ENCODE results near the gene PELI2. TPM values are rescaled to one million over a fixed set of nuclear protein-coding genes. Genes with fewer than 3 reads are reported as not detected.

The PELI2 gene
- total and polyA plus RNA-seq, 2 of the 4 experiments (the other 2 are of a cell fraction) = 6.0 to 36.7 TPM

GRCh38 chr14:56274556-56274955, 156.3 kb downstream of the PELI2 start:
- Histone ChIP-seq H4K20me1 (ENCODE audit: insufficient read depth, low read length) (no peaks in the 10 kb centered on the region), H2BK5ac (ENCODE audit: low read depth, low read length, poor library complexity, severe bottlenecking) (no peak overlapping the region), H3K9me3 (ENCODE audit: control insufficient read depth, insufficient read depth, low read length) (no peaks in the 10 kb centered on the region), H3K27ac (ENCODE audit: insufficient read depth, low read length) (no peak overlapping the region), H3K9me1 (ENCODE audit: insufficient read depth, low read length) (peaks cover 20% of the 10 kb centered on the region), H3K14ac (replicated peaks; ENCODE audit: low read depth, low read length) (no peak overlapping the region), H2AK9ac (replicated peaks; ENCODE audit: low read depth, low read length, poor library complexity) (no peak overlapping the region), H2AK5ac (ENCODE audit: low read depth, low read length) (no peak overlapping the region), H3K4me3 (ENCODE audit: insufficient read depth, low read depth, low read length) (no peak overlapping the region), H3K4me1 (ENCODE audit: control insufficient read depth, insufficient read depth, low read length) (peaks cover 17% of the 10 kb centered on the region), H4K8ac (ENCODE audit: low read depth in 2 of 2, low read length in 2 of 2) (no peak overlapping the region), H3K27me3 (ENCODE audit: control insufficient read depth, insufficient read depth, low read length) (no peaks in the 10 kb centered on the region), H3K56ac (ENCODE audit: extremely low read depth, insufficient read depth, low read length) (no peak overlapping the region), H3K36me3 (ENCODE audit: control insufficient read depth, insufficient read depth, low read length) (no peaks in the 10 kb centered on the region), H2BK15ac (ENCODE audit: low read depth, low read length) (no peak overlapping the region), H3K9ac (ENCODE audit: low read depth, low read length) (no peak overlapping the region), H3K23ac (ENCODE audit: low read depth, low read length) (no peak overlapping the region), H2BK120ac (ENCODE audit: low read depth, low read length) (no peak overlapping the region), H3K4me2 (ENCODE audit: low read depth, low read length) (no peak overlapping the region), H4K5ac (ENCODE audit: low read depth, low read length) (no peak overlapping the region), H3K18ac (ENCODE audit: low read depth, low read length) (peak overlapping the region; percentile 70; the same call in 1 of the 2 replicates), H2BK20ac (ENCODE audit: low read depth, low read length) (no peak overlapping the region), H4K91ac (ENCODE audit: insufficient read depth, low read depth, low read length) (no peak overlapping the region), H3K79me1 (ENCODE audit: low read depth in 1 of 2, low read length in 2 of 2) (peaks cover 9 to 38% of the 10 kb centered on the region in 2 experiments; a peak in 3 of 4 replicates), H3K4ac (ENCODE audit: low read depth, low read length) (no peak overlapping the region), H2AFZ (replicated peaks; ENCODE audit: low read length, poor library complexity) (no peak overlapping the region)
- CTCF ChIA-PET = no interaction called here
- intact Hi-C loops (cut with micrococcal nuclease) (loop anchor here (10.0 kb wide), 1 partner anchor 570 kb away; no protein-coding TSS in a partner anchor), dilution Hi-C loops (cut with HindIII; ENCODE audit: low sequenced_read_pairs, unreplicated experiment) (no loop called here), in situ Hi-C loops (cut with MboI; ENCODE audit: low sequenced_read_pairs) (no loop called here)
- BruUV-seq (replicated peaks) = no TSS peak
- DNase-seq = no peak
- TF ChIP-seq RCOR1 (IDR thresholded peaks at IDR 0.05; ENCODE audit: insufficient replicate concordance, low read length) (no peak), BHLHE40 (IDR thresholded peaks at IDR 0.05; ENCODE audit: low read depth, low read length) (no peak), RFX5 (IDR thresholded peaks at IDR 0.05; ENCODE audit: low read depth, low read length) (no peak), CHD1 (IDR thresholded peaks at IDR 0.05; ENCODE audit: low read depth, low read length) (no peak), NFE2L2 (IDR thresholded peaks at IDR 0.05; ENCODE audit: low read depth, low read length) (no peak), MXI1 (IDR thresholded peaks at IDR 0.05; ENCODE audit: borderline replicate concordance, low read depth, low read length) (no peak), MAZ (IDR thresholded peaks at IDR 0.05; ENCODE audit: borderline replicate concordance, low read depth, low read length) (no peak), CEBPB (IDR thresholded peaks at IDR 0.05; ENCODE audit: low read depth, low read length) (no peak), ELK1 (IDR thresholded peaks at IDR 0.05; ENCODE audit: borderline replicate concordance, low read depth, low read length) (no peak), FOS (IDR thresholded peaks at IDR 0.05; ENCODE audit: low read depth, low read length) (no peak), SMC3 (IDR thresholded peaks at IDR 0.05; ENCODE audit: low read depth, low read length) (no peak), RAD21 (IDR thresholded peaks at IDR 0.05; ENCODE audit: low read length) (no peak), POLR2A (IDR thresholded peaks at IDR 0.05; ENCODE audit: low read depth, low read length) (no peak), MAFK (IDR thresholded peaks at IDR 0.05; ENCODE audit: low read depth, low read length) (no peak)
- TF ChIP-seq, protein P1, sequence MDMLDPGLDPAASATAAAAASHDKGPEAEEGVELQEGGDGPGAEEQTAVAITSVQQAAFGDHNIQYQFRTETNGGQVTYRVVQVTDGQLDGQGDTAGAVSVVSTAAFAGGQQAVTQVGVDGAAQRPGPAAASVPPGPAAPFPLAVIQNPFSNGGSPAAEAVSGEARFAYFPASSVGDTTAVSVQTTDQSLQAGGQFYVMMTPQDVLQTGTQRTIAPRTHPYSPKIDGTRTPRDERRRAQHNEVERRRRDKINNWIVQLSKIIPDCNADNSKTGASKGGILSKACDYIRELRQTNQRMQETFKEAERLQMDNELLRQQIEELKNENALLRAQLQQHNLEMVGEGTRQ (IDR thresholded peaks at IDR 0.05; ENCODE audit: low read depth, low read length) = no peak
- TF ChIP-seq, protein P2, sequence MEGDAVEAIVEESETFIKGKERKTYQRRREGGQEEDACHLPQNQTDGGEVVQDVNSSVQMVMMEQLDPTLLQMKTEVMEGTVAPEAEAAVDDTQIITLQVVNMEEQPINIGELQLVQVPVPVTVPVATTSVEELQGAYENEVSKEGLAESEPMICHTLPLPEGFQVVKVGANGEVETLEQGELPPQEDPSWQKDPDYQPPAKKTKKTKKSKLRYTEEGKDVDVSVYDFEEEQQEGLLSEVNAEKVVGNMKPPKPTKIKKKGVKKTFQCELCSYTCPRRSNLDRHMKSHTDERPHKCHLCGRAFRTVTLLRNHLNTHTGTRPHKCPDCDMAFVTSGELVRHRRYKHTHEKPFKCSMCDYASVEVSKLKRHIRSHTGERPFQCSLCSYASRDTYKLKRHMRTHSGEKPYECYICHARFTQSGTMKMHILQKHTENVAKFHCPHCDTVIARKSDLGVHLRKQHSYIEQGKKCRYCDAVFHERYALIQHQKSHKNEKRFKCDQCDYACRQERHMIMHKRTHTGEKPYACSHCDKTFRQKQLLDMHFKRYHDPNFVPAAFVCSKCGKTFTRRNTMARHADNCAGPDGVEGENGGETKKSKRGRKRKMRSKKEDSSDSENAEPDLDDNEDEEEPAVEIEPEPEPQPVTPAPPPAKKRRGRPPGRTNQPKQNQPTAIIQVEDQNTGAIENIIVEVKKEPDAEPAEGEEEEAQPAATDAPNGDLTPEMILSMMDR (conservative IDR thresholded peaks at IDR 0.05; ENCODE audit: low read depth, low read length) = no peak
- POLR2A ChIA-PET (ENCODE audit: unreplicated experiment) = no interaction called here
- no peak for ATAC-seq (ENCODE audit: low read depth)
- no CpG with 5 or more reads among the region's 1 CpG for WGBS, 2 experiments (ENCODE audit: extremely low coverage in 2 of 2, insufficient read length in 1 of 2)
